Pancreas (tissue), 10 donors: ENCODE results near the gene SERPINA1. TPM values are rescaled to one million over a fixed set of nuclear protein-coding genes. Genes with fewer than 3 reads are reported as not detected.
"Not testable (repeated sequence)": the region's sequence is repeated elsewhere in the genome, so short reads cannot be mapped to it uniquely, and the experiment has no call there.

Experiments
- ATAC-seq, 4 donors: fragments of 200-7000 bp; cut with Tn5 transposase; one replicate each; pipeline versions ENCODE4 v1.8.0 to v1.9.1; 2020; ENCODE audit warnings: mild to moderate bottlenecking in 4 of 4, moderate library complexity in 4 of 4
- DNase-seq, 6 donors: peaks; one replicate each; pipeline ENCODE4 v3.0.0-alpha.2; 2020
- FAIRE-seq: peaks from 2 replicates; lab custom pipeline; 2012; peaks lifted over from hg19 to GRCh38; lab: Jason Lieb, UNC
- H3K27ac ChIP-seq, 4 donors: fragments of 200-600 bp; sonication (generic); 1 replicate in 3 of 4; 2 replicates in 1 of 4; pipeline versions ENCODE4 v1.5.0 to v1.8.0; 2020
- H3K27me3 ChIP-seq, 4 donors: fragments of 200-600 bp; one replicate each; pipeline ENCODE4 v1.8.0; 2021
- H3K36me3 ChIP-seq, 3 donors: fragments of 200-600 bp; sonication (generic) in 1 of 3; one replicate each; pipeline versions ENCODE4 v1.5.0 to v1.8.0; 2020 to 2021
- H3K4me1 ChIP-seq, 3 donors: fragments of 200-600 bp; one replicate each; pipeline ENCODE4 v1.8.0; 2021
- H3K4me3 ChIP-seq, 4 donors: fragments of 200-600 bp; sonication (generic) in 2 of 4; one replicate each; pipeline versions ENCODE4 v1.5.0 to v1.8.0; 2020 to 2021
- H3K9me3 ChIP-seq, 4 donors: fragments of 200-600 bp; one replicate each; pipeline ENCODE4 v1.8.0; 2021
- WGBS, 2 donors: extraction: QIAGEN DNeasy Blood & Tissue Kit; methylation state at CpG; one replicate each; pipeline ENCODE4 v1.1.7; 2013; 5-methylcytosine and 5-hydroxymethylcytosine counted together
- intact Hi-C, 3 donors: fragments of 100-400 bp; cut with DNase I; formaldehyde crosslinking; loops; one replicate each; pipeline versions ENCODE4 v1.11.1 to v1.14.2; 2022
- polyA plus RNA-seq, 2 donors: library from polyadenylated mRNA; stranded (reverse); fragments of 200-250 nt; gene quantifications; one replicate each; pipeline ENCODE4 v1.2.3, GENCODE V29; 2013
- total RNA-seq, 6 donors: library from RNA; stranded (reverse); fragmentation: NEBNext Ultra II Directional in 4 of 6; extraction: Animal tissue kit (Norgen Biotek cat#: 25700) in 4 of 6; gene quantifications; one replicate each; pipeline versions ENCODE4 v1.2.1 to v1.2.4, GENCODE V29; 2021 to 2023
- TF ChIP-seq, protein P1 (sequence below), 4 donors: fragments of 200-600 bp; sonication (generic) in 3 of 4; IDR thresholded peaks; one replicate each; pipeline versions ENCODE4 v1.5.0 to v1.8.0; 2021; ENCODE audit warnings: antibody characterized with exemption in 4 of 4
- donor health status: healthy with polysubstance abuse.
- donor health status: DM: no; HTN: no; CAD: no; lungs with moderate emphysema.
- donor health status: DM: no; HTN: no; CAD: no.
- donor health status: control.
- donor health status: control.
- donor health status: Bipolar disorder and iron deficiency.
- donor health status: DM: yes; HTN: yes; CAD: no.
- donor health status: DM: no; HTN: no; CAD: no.
- donor health status: DM: no; HTN: no; CAD: no.
- donor health status: DM: yes; HTN: yes; CAD: no.

Gene SERPINA1
- total and polyA plus RNA-seq, 8 donors: 45.0 to 328 (median 170) TPM

DNA sequence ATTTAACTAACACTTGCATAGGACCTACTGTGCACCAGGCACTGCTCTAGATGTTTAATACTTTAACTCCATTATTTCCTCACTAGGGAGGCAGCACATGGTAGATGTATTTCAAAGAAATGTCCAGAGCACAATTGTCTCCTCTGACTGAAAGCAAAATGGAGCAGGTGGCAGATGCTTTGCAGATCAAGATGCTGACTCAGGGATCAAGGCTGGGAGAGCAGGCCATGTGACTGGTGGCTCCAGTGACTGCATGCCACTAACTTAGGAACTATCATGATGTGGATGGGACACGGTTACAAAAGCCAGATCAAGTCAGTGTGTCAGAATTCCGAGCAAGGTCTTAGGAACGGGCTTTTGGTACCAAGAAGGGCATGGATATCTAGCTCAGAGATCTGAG, 36.0 kb upstream of the SERPINA1 start:
- FAIRE-seq: no peak
- TF ChIP-seq, protein P1, sequence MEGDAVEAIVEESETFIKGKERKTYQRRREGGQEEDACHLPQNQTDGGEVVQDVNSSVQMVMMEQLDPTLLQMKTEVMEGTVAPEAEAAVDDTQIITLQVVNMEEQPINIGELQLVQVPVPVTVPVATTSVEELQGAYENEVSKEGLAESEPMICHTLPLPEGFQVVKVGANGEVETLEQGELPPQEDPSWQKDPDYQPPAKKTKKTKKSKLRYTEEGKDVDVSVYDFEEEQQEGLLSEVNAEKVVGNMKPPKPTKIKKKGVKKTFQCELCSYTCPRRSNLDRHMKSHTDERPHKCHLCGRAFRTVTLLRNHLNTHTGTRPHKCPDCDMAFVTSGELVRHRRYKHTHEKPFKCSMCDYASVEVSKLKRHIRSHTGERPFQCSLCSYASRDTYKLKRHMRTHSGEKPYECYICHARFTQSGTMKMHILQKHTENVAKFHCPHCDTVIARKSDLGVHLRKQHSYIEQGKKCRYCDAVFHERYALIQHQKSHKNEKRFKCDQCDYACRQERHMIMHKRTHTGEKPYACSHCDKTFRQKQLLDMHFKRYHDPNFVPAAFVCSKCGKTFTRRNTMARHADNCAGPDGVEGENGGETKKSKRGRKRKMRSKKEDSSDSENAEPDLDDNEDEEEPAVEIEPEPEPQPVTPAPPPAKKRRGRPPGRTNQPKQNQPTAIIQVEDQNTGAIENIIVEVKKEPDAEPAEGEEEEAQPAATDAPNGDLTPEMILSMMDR (IDR thresholded peaks at IDR 0.05): no peak
- ATAC-seq: no peak
- Histone ChIP-seq H3K4me3 (no peak overlapping the region), H3K36me3 (no peaks in the 10 kb centered on the region), H3K9me3 (no peaks in the 10 kb centered on the region), H3K27ac (no peak overlapping the region), H3K27me3 (peaks cover 0 to 4% (median 0%) of the 10 kb centered on the region in 4 donors), H3K4me1 (no peaks in the 10 kb centered on the region)
- intact Hi-C loops: no loop called here
- 59 to 68% methylated on average over 3 of the region's 3 CpGs for WGBS, 2 donors
- DNase-seq: no peak

DNA sequence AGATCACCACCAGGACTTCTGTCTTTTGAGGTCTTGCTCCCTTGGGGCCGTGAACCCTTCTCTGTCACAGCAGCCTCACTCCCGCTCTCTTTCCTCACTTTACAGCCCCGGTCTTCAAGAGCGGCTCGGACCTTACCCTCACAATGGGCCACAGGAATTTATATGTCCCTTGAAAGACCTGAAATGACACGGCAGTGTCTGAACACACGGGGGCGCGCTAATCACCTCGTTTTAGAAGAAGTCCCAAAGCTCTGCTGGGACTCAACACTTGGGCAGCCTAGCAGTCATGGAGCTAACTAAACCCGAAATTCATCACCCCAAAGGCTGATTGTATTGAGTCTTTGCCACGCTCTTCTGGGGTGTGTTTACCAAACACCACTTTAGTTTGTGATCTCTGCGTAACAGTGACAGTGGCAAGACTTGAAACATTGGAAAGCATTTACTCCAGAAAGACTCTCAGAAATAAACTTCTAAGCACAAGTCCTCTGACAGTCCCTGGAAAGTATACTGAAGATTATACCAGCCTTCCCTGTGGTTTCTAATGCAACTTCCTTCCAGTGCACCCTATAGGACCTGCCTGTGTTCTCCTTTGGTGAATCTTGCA, 35.2 kb upstream of the SERPINA1 start:
- no peaks in the 10 kb centered on the region for H3K36me3 ChIP-seq
- DNase-seq: peak; percentile 57 to 89 (median 79)
- peak; percentile 64 to 92 (median 88) for ATAC-seq
- H3K27me3 ChIP-seq: peaks cover 0 to 4% (median 0%) of the 10 kb centered on the region in 4 donors
- TF ChIP-seq, protein P1 (IDR thresholded peaks at IDR 0.05): peak; percentile 28 to 59 (median 44)
- H3K4me1 ChIP-seq: no peaks in the 10 kb centered on the region
- no peaks in the 10 kb centered on the region for H3K9me3 ChIP-seq
- no peak for FAIRE-seq
- no peak overlapping the region for H3K4me3 ChIP-seq
- no peak overlapping the region for H3K27ac ChIP-seq
- WGBS, 2 donors: 11% methylated on average over 13 of the region's 13 CpGs
- intact Hi-C loops: no loop called here

DNA sequence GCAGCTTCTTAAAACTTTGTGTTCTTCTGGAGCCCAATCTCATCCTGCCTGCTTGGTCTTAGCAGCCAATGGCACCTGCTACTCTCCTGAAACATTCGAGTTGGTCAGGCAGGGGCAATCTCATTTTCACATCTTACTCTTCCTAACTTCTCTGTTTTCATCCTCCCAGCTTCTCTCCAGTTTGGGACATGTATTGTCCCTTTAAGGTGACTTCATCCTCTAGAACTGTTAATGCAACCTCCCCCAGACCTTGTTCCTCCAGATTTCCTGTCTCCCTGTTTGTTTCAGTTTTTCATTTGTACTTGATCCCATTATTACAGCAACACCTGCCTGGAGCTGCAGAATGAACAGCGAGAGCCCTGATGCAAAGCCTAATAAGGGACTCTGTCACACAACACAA, 32.9 kb upstream of the SERPINA1 start:
- 49 to 52% methylated on average over 2 of the region's 2 CpGs for WGBS, 2 donors
- FAIRE-seq (no peak), DNase-seq (no peak), ATAC-seq (no peak)
- Histone ChIP-seq H3K27me3 (peaks cover 0 to 4% (median 0%) of the 10 kb centered on the region in 4 donors), H3K4me3 (no peak overlapping the region), H3K4me1 (no peaks in the 10 kb centered on the region), H3K9me3 (no peaks in the 10 kb centered on the region), H3K36me3 (no peaks in the 10 kb centered on the region), H3K27ac (no peak overlapping the region)
- intact Hi-C loops: no loop called here
- TF ChIP-seq, protein P1 (IDR thresholded peaks at IDR 0.05): no peak

DNA sequence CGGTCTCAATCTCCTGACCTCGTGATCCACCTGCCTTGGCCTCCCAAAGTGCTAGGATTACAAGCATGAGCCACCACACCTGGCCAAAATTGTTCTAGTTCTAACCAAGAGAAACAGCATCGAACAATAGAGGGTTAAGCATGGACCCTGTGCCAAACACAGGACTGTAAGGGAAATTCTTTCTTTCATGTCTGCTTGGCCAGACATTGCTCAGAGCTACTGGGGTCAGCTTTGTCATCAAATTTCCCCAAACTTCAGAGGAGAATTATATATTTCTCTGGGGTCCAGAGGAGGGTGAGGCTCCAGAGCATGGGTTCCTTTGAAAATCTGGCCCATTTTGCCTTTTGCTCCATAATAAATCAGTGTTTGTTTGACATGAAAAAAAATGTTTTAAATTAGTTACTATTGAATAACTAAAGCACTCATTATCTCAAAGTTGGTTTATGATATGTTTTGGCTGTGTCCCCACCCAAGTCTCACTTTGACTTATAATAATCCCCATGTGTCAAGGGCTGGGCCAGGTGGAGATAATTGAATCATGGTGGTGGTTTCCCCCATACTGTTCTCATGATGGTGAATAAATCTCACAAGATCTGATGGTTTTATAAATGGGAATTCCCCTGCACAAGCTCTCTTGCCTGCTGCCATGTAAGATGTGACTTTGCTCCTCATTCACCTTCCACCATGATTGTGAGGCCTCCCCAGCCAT, 29.2 kb upstream of the SERPINA1 start:
- H3K36me3 ChIP-seq, ATAC-seq, H3K27me3 ChIP-seq, H3K4me3 ChIP-seq, DNase-seq, FAIRE-seq, H3K9me3 ChIP-seq, H3K27ac ChIP-seq, H3K4me1 ChIP-seq, intact Hi-C loops: not testable (repeated sequence)
- 70 to 80% methylated on average over 3 of the region's 3 CpGs for WGBS, 2 donors

DNA sequence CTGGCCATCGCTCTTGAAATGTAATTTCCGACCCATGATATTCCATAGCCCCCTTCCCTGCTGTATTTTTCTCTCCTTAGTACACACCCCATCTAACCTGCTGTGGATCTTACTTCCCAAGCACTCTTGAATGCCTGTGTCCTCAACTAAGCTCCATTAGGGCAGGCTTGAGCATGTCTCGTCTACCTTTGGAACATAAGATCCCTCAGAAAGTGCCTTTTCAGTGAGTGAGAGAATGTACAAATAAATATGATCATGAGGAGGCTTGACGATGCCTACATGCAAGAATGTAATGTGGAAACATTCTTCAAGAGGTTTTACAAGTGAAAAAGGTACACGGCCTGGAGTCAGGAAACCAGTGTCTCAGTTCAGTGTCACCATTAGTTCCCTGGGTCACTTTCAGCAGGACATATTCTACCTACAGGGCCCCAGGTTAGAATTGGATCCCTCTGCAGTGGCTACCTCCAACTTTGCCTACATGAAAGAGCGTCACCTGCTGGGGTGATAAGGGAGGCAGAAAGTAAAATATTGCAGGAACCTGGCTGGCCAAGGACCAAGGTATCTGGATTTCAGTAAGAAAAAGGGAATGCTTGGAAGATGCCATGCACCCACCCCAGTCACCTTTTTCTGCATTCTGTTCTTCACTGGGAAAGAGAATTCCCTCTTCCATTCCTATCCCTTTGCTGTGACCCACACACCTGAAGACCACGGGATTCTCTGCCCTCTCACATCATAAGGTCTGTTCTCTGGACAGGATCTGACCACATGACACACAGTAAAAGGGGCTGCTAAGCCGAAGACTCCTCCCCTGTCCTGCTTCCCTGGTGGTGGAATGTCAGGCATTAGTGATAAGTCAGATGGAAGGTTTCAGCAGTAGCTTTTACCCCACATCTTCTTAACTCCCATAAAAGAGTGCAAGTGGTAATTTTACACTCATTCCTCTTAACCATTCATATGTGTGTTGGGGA, 24.6 kb upstream of the SERPINA1 start:
- ATAC-seq: peak; percentile 40 to 63 (median 56)
- peak in 1 of 6 donors; percentile 19 for DNase-seq
- 46 to 52% methylated on average over 8 of the region's 8 CpGs for WGBS, 2 donors

More for the DNA sequence above, 24.6 kb upstream of the SERPINA1 start:
- Histone ChIP-seq H3K36me3 (no peaks in the 10 kb centered on the region), H3K9me3 (no peaks in the 10 kb centered on the region), H3K4me3 (no peak overlapping the region), H3K4me1 (no peaks in the 10 kb centered on the region), H3K27ac (no peak overlapping the region), H3K27me3 (no peaks in the 10 kb centered on the region)
- intact Hi-C loops: no loop called here
- no peak for FAIRE-seq
- TF ChIP-seq, protein P1 (IDR thresholded peaks at IDR 0.05): no peak
